SK-N-MC (cell line): ENCODE results near the gene ANKRD13C.

Source experiments
- EZH2 ChIP-seq: fragments of 200-600 bp; sonication (generic); IDR thresholded peaks from one replicate; pipeline ENCODE4 v1.6.1; 2017; ENCODE audit warnings: antibody characterized with exemption
- FOXP2 ChIP-seq: optimal IDR thresholded peaks from 2 replicates; pipeline ENCODE3; 2011; ENCODE audit warnings: mild to moderate bottlenecking, moderate library complexity; ENCODE audit not compliant: insufficient read depth; ENCODE audit errors: extremely low read length, control extremely low read depth
- POLR2AphosphoS5 ChIP-seq: IDR thresholded peaks from 2 replicates; pipeline ENCODE4 v1.6.1; 2012; ENCODE audit warnings: mild to moderate bottlenecking, low read depth, low read length, borderline replicate concordance

GRCh38 chr1:70265946-70266345, 88.6 kb downstream of the ANKRD13C start:
- TF ChIP-seq EZH2 (no peak), POLR2AphosphoS5 (no peak), FOXP2 (no peak)
